CD14-positive monocyte (primary cell): ENCODE data around the gene PAFAH1B1. TPM values are rescaled to one million over a fixed set of nuclear protein-coding genes. Genes with fewer than 3 reads are reported as not detected.

Source experiments
- DNase-seq, 3 donors: peaks; one replicate each; pipeline ENCODE4 v3.0.0-alpha.2; 2011 to 2022
- H2AFZ ChIP-seq: 2 replicates; pipeline ENCODE4 v1.6.0; 2012; ENCODE audit warnings: mild to moderate bottlenecking, low read depth, low read length, inconsistent platforms; ENCODE audit not compliant: insufficient read depth, poor library complexity, severe bottlenecking
- H3K27ac ChIP-seq, 2 donors: 1 replicate in 1 of 2; 2 replicates in 1 of 2; pipeline ENCODE4 v1.5.1; 2012 to 2013; ENCODE audit warnings: low read length in 2 of 2, control low read depth in 1 of 2, inconsistent platforms in 1 of 2, low read depth in 1 of 2, mild to moderate bottlenecking in 1 of 2
- H3K27me3 ChIP-seq, 2 donors: one replicate each; pipeline versions ENCODE4 v1.6.0 to v1.6.1; 2011 to 2013; ENCODE audit warnings: low read length in 2 of 2; ENCODE audit not compliant: control insufficient read depth in 2 of 2, insufficient read depth in 2 of 2
- H3K36me3 ChIP-seq, 2 donors: replicated peaks in 1 of 2; 1 replicate in 1 of 2; 2 replicates in 1 of 2; pipeline versions ENCODE4 v1.5.1 to v1.6.1; 2012 to 2013; ENCODE audit warnings: low read length in 2 of 2, control low read depth in 1 of 2, inconsistent platforms in 1 of 2, mild to moderate bottlenecking in 1 of 2; ENCODE audit not compliant: insufficient read depth in 2 of 2, control insufficient read depth in 1 of 2
- H3K4me1 ChIP-seq, 2 donors: 1 replicate in 1 of 2; 2 replicates in 1 of 2; pipeline versions ENCODE4 v1.5.1 to v1.6.1; 2012 to 2013; ENCODE audit warnings: low read length in 2 of 2, control low read depth in 1 of 2, inconsistent platforms in 1 of 2, mild to moderate bottlenecking in 1 of 2, moderate library complexity in 1 of 2; ENCODE audit not compliant: insufficient read depth in 2 of 2, control insufficient read depth in 1 of 2
- H3K4me2 ChIP-seq: replicated peaks from 2 replicates; pipeline ENCODE3; 2012; ENCODE audit warnings: low read length, moderate library complexity, mild to moderate bottlenecking; ENCODE audit not compliant: poor library complexity, severe bottlenecking; ENCODE audit errors: extremely low read depth
- H3K4me3 ChIP-seq, 3 experiments: fragments of 200-600 bp in 1 of 3; sonication (generic) in 1 of 3; replicated peaks in 1 of 3; 1 replicate in 2 of 3; 2 replicates in 1 of 3; pipeline ENCODE4 v1.5.1; 2011 to 2013; ENCODE audit warnings: low read length in 3 of 3, mild to moderate bottlenecking in 3 of 3, control low read depth in 2 of 3, low read depth in 2 of 3, inconsistent platforms in 1 of 3, moderate library complexity in 1 of 3
- H3K79me2 ChIP-seq: 2 replicates; pipeline ENCODE4 v1.6.0; 2012; ENCODE audit warnings: mild to moderate bottlenecking, control low read depth, inconsistent platforms, low read length, moderate library complexity; ENCODE audit not compliant: insufficient read depth
- H3K9ac ChIP-seq: 2 replicates; pipeline ENCODE4 v1.6.0; 2017; ENCODE audit warnings: low read length, mild to moderate bottlenecking; ENCODE audit not compliant: insufficient read depth, poor library complexity, severe bottlenecking
- H3K9me3 ChIP-seq, 2 donors: replicated peaks in 1 of 2; 1 replicate in 1 of 2; 2 replicates in 1 of 2; pipeline versions ENCODE4 v1.5.1 to v1.6.1; 2012 to 2013; ENCODE audit warnings: low read length in 2 of 2, control low read depth in 1 of 2; ENCODE audit not compliant: control insufficient read depth in 1 of 2, insufficient read depth in 1 of 2
- H4K20me1 ChIP-seq: 2 replicates; pipeline ENCODE4 v1.6.0; 2012; ENCODE audit warnings: mild to moderate bottlenecking, low read length, control low read depth, moderate library complexity; ENCODE audit not compliant: insufficient read depth
- H3K27ac Mint-ChIP-seq, 7 donors: one replicate each; pipeline ENCODE4 v1.8.0; 2020; ENCODE audit warnings: mild to moderate bottlenecking in 7 of 7, mixed read lengths in 7 of 7, moderate library complexity in 6 of 7, inconsistent platforms in 2 of 7
- H3K27me3 Mint-ChIP-seq, 3 donors: one replicate each; pipeline ENCODE4 v1.8.0; 2021 to 2022; ENCODE audit warnings: low read depth in 3 of 3, mild to moderate bottlenecking in 3 of 3, mixed read lengths in 3 of 3, moderate library complexity in 3 of 3, inconsistent platforms in 1 of 3
- H3K36me3 Mint-ChIP-seq, 2 donors: one replicate each; pipeline ENCODE4 v1.8.0; 2020; ENCODE audit warnings: mixed read lengths in 2 of 2, inconsistent platforms in 1 of 2, mild to moderate bottlenecking in 1 of 2
- H3K4me1 Mint-ChIP-seq: one replicate; pipeline ENCODE4 v1.8.0; 2020; ENCODE audit warnings: mild to moderate bottlenecking, mixed read lengths
- H3K4me3 Mint-ChIP-seq, 2 donors: one replicate each; pipeline ENCODE4 v1.8.0; 2020; ENCODE audit warnings: mild to moderate bottlenecking in 2 of 2, mixed read lengths in 2 of 2, moderate library complexity in 1 of 2
- H3K9me3 Mint-ChIP-seq, 7 donors: one replicate each; pipeline ENCODE4 v1.8.0; 2020 to 2022; ENCODE audit warnings: mixed read lengths in 7 of 7, mild to moderate bottlenecking in 6 of 7, moderate library complexity in 6 of 7, inconsistent platforms in 2 of 7
- WGBS: methylation state at CpG from one replicate; pipeline ENCODE4 v1.1.5; 2013; ENCODE audit warnings: missing lambda C conversion rate; ENCODE audit not compliant: insufficient coverage; 5-methylcytosine and 5-hydroxymethylcytosine counted together
- intact Hi-C, 2 donors: fragments of 100-400 bp; cut with micrococcal nuclease; formaldehyde crosslinking; loops; one replicate each; pipeline versions ENCODE4 v1.15.0 to v1.15.1; 2023
- polyA plus RNA-seq, 3 donors: library from polyadenylated mRNA; depleted of rRNA in 1 of 3; unstranded in 2 of 3; stranded (reverse) in 1 of 3; fragments of 300-500 nt in 2 of 3; fragments of >200 nt in 1 of 3; fragmentation: Illumina TruSeq in 2 of 3; gene quantifications; 1 replicate in 2 of 3; 2 replicates in 1 of 3; pipeline ENCODE4 v1.2.3, GENCODE V29; 2012 to 2021
- TF ChIP-seq, protein P1 (sequence below): fragments of 200-600 bp; IDR thresholded peaks from one replicate; pipeline ENCODE4 v1.8.0; 2022; ENCODE audit warnings: antibody characterized with exemption, mild to moderate bottlenecking

Gene PAFAH1B1
- polyA plus RNA-seq, 3 donors: 9.1 to 51.8 (median 17.1) TPM

DNA sequence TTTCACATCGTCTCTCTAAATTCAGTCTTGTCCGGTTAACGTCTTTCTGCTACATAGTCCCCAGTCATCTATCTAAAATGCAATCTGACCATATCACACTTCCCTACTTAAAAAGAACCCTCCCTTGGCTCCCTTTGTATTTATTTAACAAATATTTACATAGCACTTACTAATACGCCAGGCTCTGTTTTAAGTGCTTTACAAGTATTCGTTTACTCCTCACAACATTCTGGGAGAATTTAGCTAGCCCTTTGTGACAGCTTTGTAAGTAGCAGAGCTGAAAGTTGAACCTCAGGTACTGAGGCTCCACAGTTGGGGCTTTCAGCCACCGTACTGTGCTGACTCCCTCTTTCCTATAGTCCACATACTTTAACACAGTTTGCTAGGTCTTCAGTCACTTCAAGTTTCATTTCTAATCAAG lies 9.2 kb downstream of the PAFAH1B1 start:
- Histone ChIP-seq H2AFZ (no peak overlapping the region), H3K36me3 (peaks cover 4 to 27% of the 10 kb centered on the region in 2 donors), H3K4me2 (no peak overlapping the region), H3K27ac (peak overlapping the region in 1 of 2 donors; percentile 44), H3K79me2 (peaks cover 100% of the 10 kb centered on the region), H3K4me3 (no peak overlapping the region), H3K9ac (no peak overlapping the region), H3K9me3 (no peaks in the 10 kb centered on the region), H3K27me3 (no peaks in the 10 kb centered on the region), H3K4me1 (peaks cover 0 to 4% of the 10 kb centered on the region in 2 donors), H4K20me1 (peaks cover 100% of the 10 kb centered on the region)
- H3K9me3 Mint-ChIP-seq: no peaks in the 10 kb centered on the region
- no peaks in the 10 kb centered on the region for H3K27me3 Mint-ChIP-seq
- TF ChIP-seq, protein P1, sequence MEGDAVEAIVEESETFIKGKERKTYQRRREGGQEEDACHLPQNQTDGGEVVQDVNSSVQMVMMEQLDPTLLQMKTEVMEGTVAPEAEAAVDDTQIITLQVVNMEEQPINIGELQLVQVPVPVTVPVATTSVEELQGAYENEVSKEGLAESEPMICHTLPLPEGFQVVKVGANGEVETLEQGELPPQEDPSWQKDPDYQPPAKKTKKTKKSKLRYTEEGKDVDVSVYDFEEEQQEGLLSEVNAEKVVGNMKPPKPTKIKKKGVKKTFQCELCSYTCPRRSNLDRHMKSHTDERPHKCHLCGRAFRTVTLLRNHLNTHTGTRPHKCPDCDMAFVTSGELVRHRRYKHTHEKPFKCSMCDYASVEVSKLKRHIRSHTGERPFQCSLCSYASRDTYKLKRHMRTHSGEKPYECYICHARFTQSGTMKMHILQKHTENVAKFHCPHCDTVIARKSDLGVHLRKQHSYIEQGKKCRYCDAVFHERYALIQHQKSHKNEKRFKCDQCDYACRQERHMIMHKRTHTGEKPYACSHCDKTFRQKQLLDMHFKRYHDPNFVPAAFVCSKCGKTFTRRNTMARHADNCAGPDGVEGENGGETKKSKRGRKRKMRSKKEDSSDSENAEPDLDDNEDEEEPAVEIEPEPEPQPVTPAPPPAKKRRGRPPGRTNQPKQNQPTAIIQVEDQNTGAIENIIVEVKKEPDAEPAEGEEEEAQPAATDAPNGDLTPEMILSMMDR: no peak
- peaks cover 9 to 27% of the 10 kb centered on the region in 2 donors for H3K36me3 Mint-ChIP-seq
- DNase-seq: no peak
- no peak overlapping the region for H3K4me3 Mint-ChIP-seq
- intact Hi-C loops: no loop called here
- WGBS: 95% methylated on average over 6 of the region's 6 CpGs
- peak overlapping the region in 5 of 7 donors; percentile 0 to 52 (median 13) for H3K27ac Mint-ChIP-seq
- peaks cover 25% of the 10 kb centered on the region for H3K4me1 Mint-ChIP-seq

DNA sequence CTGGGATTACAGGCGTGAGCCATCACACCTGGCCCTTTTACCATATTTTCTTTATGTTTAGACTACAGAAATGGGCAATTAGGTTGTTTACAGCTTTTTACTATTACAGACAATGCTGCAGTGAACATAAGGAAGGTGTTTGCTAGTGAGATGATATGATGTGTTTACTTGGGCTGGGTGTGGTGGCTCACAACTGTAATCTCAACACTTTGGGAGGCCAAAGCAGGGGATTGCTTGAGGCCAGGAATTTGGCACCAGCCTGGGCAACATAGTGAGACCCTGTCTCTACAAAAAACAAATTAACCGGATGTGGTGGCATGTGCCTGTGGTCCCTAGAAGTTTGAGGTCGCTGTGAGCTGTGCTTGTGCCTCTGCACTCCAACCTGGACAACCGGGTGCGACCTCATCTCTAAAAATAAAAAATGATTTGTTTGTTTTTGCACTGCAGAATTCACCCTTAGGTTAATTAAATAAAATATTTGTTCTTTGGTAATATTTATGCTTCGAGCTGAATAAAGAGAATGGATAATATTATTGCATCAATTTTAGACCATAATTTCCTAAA lies 15.0 kb downstream of the PAFAH1B1 start:
- H3K4me2 ChIP-seq: no peak overlapping the region
- no peaks in the 10 kb centered on the region for H3K9me3 Mint-ChIP-seq
- H3K4me3 ChIP-seq: no peak overlapping the region
- H3K36me3 Mint-ChIP-seq: peaks cover 10 to 27% of the 10 kb centered on the region in 2 donors
- no peak for DNase-seq
- H3K27ac ChIP-seq: no peak overlapping the region
- H3K27me3 Mint-ChIP-seq: no peaks in the 10 kb centered on the region
- no peak overlapping the region for H2AFZ ChIP-seq
- no peaks in the 10 kb centered on the region for H3K4me1 ChIP-seq
- H3K9ac ChIP-seq: no peak overlapping the region
- TF ChIP-seq, protein P1: no peak
- H3K9me3 ChIP-seq: no peaks in the 10 kb centered on the region
- intact Hi-C loops: no loop called here
- H3K79me2 ChIP-seq: peaks cover 100% of the 10 kb centered on the region
- H3K4me1 Mint-ChIP-seq: peaks cover 13% of the 10 kb centered on the region
- peaks cover 100% of the 10 kb centered on the region for H4K20me1 ChIP-seq
- H3K4me3 Mint-ChIP-seq: no peak overlapping the region
- 80% methylated on average over 1 of the region's 6 CpGs for WGBS
- peak overlapping the region in 2 of 7 donors; percentile 11 to 37 for H3K27ac Mint-ChIP-seq
- H3K27me3 ChIP-seq: no peaks in the 10 kb centered on the region
- H3K36me3 ChIP-seq: peaks cover 4 to 21% of the 10 kb centered on the region in 2 donors
